HG02885 (cell line): Measurements from ENCODE around the gene SH3RF3.

Experiments
- ATAC-seq: cut with Tn5 transposase; IDR thresholded peaks from one replicate; pipeline ENCODE4 v1.9.1; 2021; ENCODE audit warnings: mild to moderate bottlenecking; ENCODE audit not compliant: unreplicated experiment, poor library complexity

Gene SH3RF3

DNA sequence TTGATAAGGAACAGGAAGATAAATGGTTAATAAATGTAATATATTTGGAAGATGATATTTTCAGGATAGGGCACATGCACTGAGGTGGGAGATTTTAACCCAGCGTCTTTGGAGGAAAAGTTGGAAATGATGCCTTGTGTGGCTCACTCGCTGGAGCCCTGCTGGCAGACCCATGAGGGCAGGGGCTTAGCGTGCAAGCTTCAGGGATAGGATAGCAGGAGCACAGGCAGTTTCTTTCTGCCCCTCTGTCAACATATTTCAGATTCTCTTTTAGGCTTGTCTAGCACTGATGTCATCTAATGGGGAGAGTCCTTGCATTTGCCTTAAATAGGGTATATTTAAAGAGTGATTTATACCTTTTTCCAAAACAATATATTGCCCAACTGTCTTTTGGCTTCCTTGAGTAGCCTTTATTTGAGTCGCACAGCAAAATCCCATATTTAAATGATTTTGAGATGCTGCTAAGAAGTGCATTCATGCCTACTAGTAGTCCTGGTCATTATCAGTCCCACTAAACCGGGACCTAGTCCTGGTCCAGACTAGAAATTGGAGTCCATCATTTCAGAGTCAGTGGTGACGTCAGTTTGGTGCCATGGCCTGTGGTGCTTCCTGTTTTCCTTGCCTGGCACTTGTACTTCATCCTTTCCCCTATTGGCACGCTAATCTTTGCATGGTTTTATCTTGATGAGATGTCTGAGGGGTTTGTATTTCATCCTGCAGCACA lies 45.8 kb downstream of the SH3RF3 start:
- ATAC-seq: no peak

DNA sequence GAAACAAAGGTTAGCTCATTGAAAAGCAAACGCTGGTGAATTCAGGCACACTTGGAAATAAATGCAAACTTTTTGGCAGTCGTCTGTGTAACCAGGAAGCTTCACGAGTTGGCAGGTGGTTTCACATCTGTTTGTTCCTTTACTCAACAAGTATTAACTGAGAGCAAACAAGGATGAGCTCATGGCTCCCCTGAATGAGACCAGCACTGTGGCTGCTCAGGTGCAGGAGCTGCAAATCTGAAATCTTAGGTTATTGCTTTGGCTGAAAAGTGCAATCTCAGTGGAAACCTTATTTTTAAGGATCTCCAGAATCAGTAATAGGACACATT lies 46.3 kb downstream of the SH3RF3 start:
- no peak for ATAC-seq

DNA sequence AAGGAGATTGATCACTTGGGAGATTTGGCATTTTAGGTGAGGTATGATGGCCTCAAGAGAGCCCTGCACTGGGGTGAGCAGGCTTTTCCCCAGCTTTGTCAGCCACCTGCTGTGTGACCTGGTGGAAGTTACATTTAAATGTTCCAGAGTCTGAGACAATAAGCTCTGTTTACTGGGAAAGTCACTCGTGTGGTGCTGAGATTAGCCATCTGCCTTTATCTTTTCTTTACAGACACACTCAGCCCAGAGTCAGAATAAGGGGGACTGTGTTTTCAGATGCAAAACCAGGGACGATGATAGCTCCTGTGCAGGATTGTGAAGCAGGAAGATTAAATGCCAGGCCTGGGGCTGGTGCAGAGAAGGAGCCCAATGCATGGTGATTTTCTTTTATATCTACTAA lies 47.9 kb downstream of the SH3RF3 start:
- ATAC-seq: no peak

DNA sequence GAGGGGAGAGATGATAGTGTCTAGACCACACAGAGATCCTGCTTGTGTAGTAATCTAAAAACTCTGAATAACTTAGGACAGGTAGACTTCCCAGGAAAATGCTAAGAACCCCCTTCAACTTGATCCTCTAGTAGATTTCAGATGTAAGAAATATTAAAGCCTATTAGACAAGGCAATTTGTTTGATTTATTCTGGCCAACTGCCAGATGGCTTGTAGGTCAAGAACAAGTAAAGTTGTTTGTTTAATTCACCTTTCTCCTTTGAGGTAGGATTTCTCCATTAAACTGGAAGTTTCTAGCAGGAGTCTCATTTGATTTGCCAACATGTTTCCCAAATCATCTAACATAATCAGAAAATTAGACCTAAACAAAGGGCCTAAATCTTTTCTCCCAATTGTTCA lies 48.6 kb downstream of the SH3RF3 start:
- no peak for ATAC-seq

DNA sequence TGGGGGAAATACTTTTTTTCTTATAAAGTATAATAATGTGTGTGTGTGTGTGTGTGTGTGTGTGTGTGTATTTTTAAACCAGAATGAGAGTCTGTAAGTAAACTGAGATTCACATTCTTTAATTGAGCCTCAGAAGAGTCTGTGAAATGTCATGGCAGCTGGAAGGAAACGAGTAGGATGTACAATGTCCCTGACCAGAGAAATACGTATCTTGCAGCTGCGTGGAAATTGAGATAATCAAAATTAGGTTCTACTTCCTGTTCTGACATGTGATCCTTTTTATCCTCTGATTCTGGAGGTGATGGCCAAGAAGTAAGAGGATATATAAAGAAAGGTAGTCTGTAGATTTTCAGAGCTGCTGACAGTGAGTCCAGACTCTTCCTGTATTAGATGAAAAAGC lies 50.0 kb downstream of the SH3RF3 start:
- ATAC-seq: no peak

DNA sequence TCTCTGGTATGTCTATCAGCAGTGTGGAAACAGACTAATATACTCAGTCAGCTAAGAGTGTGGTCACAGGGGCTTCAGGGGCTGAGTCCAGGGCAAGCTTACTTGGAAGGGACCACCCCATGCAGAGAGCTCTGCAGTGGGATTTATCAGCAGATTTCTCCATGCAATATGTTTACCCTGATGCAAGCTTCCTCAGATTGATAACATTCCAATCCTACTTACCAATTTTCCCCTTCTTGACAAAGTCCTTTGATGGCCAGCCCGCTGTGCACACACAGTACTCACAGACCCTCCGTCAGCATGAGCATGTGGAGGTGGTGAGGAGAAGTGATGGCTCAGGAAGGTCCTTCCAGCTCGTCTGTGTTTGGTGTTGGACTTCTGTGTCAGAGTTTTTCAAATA lies 51.8 kb downstream of the SH3RF3 start:
- ATAC-seq: no peak

DNA sequence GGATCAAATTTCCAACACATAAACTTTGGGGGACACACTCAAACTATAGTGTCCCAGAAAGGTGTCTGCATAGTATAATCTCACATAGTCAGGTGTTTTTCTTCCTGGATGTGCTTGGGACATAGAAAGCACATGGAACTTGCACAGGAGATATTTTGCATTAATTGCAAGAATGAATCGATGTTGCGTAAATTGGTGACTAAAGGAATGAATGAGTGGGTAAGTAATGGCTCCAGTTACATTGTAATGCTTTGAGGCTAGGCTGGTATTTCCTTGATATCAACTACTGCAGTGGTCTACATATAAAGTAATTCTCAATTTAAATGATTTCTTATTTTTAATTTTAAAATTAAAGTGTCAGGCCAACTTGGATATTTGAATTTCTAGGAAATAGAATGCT lies 53.4 kb downstream of the SH3RF3 start:
- no peak for ATAC-seq

DNA sequence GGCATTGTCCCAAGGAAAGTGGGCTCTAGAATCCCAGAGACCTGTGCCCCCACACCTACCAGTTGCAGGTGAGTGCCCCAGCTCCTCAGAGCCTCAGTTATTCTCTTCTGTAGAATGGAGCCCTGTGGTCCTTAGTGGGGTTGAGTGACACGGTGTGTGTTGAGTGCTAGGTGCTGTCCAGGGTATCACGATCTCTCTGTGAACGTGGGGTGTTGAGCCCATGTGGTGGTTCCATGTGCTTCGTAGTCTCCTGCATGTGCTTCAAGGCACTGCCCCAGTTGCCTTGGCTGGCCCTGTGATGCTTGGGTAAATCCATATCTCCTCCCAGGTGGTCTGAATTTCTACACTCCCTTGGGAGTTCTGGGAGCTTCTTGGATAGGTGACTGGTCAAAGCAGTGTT lies 54.9 kb downstream of the SH3RF3 start:
- ATAC-seq: no peak

DNA sequence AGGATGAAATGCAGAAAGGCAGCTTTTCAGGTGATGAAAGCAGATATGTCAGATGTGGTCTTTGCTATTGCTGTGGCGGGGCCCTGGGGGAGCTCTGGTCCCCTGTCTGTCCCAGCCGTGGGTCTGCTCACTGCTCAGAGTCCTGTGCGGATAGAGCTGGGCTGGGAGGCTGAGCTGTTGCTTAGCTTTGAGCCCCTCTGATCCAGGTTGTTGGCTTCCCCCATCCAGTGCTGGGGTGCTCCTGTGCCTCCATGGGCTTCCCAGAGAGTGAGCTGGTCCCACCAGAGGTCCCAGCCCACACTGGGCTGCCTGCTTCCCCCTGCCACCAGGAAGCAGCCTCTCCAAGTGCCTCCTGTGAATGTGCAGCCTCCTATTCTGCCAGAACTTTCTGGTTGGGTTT lies 55.4 kb downstream of the SH3RF3 start:
- ATAC-seq: no peak

DNA sequence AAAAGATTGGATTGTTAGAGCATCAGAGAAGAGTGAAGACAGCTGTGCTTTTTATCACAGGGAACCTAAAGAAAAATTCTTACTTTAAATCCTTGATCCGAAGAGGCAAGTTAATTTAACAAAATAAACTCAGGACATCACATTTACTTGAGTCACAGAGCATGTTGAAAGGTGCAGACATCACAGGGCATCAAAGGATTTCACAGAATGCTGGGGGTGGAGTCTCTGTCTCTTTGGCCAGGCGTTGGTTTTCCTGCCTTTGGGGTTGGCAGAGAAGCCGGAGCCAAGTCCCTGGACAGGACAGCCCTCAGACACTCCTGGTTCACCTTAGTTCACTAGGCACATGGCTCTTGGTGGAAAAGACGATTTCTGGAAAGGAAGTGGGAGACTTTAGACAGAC lies 56.3 kb downstream of the SH3RF3 start:
- no peak for ATAC-seq

DNA sequence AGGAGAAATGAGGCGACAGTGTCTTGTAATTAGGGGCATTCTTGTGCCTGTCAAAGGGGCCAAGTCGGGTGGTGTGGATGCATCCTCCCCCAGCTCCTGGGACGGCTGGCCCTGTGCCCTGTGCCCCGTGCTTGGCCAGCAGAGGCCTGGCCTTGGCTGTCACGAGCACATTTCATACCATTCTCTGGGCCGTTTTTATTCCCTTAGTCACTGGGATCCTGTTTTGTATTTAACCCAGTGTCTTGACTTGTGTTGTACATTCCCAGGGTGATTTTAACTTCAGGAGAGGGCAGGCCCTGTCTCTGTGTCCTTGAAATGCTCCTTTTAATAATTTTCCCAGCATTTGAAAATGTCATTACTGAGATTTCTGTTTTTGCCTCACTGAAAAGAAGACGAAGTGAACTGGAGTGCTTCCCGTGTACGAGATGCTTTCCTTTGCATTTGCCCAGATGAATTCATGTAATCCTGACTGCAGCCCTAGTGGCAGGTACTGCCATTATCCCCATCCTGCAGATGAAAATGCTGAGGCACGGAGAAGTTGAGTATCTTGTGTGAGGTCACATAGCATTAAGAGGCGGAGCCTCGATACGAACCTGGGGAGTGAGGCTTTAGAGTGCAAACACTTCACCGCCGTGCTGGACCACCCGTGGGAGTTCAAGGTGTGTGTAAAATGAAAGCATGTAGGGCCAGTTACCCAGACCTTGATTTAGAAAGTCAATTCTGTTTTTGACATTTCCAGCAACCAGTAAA lies 57.0 kb downstream of the SH3RF3 start:
- ATAC-seq: no peak

DNA sequence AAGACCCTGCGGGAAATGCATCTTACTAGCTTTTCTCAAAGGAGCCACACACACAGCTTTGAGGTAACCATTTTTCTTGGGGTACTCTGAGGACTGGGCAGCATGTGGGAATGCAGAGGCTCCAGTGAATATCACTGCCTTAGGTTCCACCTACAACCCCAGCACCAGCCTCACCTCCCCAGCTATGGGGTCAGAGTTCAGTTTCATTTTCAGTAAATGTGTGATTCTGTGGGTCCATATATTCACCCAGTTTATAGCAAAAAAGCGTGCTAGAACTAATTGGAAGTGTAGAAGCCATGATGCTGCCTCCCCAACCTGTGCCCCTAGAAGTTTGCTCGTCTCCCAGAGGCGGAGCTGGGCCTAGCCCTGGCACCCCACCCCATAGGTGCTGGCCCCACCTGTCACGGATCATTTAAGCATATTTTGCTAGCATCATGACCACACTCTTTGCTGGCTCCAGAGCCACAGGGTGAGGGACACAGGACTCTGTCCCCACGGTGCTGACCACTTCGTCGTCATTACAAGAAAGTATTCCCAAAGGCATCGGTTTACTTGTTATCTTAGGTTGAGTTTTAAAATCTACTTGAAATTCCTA lies 57.7 kb downstream of the SH3RF3 start:
- ATAC-seq: no peak

DNA sequence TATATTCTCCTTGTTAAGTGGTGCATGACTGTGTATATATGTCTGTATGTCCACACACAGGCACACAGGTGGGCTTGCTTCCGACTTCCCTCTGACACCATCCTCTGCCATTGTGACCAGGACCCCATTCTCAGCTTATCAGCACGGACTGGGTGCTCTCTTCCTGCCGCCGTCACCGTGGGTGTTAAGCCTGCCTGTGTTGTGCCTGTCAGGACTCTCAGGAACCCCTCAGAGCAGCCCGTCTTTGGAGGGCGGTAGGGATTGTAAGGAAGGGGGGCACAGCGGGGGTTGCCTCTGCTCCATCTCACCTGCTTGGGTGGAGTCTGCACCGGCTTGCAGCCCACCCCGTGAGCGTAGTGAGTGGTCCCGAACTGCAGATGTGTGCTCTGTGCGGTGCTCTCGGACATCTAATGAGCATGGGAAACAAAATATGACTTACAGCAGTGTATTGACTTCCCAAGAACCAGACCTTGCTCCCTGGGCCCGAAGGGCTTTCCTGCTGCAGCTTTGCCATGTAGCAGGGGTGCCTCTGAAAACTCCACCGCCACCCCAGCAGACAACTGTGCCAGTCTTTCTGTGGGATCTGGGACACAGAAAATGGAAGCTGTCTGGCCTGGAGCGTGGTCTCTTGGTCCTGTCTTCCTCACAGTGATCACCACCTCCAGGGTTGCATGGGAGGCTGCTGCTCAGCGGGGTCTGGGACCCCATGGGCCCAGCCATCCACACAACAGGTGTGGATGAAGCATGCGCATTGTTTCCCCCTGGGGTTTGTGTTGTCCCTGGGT lies 58.9 kb downstream of the SH3RF3 start:
- ATAC-seq: no peak

DNA sequence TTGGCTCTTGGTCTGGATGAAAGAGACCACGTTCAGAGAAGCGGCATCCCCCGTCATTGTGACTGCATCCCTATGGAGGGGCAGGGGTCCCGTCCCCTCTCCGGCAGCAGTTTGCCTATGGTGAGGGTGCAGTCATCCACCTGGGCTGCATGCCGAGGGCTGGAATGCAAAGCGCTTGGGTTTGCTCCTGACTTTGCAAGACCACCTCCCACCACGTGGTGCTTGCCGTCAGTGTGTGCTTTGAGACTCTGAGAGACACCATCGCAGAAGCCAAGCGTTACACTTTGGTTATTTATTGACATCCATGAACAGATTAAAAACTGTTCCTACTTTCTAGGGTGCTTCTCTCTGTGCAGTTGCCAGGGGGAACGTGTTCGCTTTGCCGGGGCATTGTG lies 59.5 kb downstream of the SH3RF3 start:
- no peak for ATAC-seq

DNA sequence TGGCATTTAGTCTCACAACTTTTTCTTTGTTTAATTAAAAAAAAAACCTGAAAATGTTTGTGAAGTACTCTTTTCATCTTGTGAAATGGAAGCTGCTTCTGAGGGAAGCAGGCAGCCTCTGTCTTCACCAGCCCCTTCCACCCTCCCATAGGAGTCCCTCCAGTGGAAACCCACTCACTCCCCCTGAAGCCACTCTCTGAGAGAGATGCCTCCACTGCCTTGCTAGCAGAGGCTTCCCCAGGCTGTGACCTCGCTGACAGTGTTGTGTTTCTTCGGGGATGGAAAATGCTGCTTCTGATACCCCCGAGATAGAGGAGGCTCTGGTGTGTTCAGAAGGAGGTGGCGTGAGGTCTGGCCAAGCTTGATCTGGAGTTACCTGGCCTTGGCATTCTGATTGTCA lies 59.9 kb downstream of the SH3RF3 start:
- no peak for ATAC-seq

DNA sequence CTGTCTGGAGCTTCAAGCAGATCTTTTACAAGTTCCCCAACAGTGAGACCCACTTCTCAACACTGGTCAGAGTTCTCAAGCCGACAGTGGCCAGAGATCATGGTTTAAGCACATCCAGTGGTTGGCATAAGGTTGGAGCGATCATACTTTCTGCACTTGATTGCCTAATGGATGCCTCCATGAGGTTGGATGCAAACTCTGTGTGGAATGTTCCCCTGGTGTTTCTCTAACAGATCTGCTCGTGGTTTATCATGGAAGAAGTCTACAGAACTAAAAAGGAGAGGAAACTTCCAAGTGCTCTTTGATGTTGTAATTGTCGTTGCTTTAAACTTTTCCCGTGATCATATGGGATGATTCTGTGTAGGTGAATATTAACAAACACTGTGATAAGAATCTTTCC lies 60.7 kb downstream of the SH3RF3 start:
- no peak for ATAC-seq

DNA sequence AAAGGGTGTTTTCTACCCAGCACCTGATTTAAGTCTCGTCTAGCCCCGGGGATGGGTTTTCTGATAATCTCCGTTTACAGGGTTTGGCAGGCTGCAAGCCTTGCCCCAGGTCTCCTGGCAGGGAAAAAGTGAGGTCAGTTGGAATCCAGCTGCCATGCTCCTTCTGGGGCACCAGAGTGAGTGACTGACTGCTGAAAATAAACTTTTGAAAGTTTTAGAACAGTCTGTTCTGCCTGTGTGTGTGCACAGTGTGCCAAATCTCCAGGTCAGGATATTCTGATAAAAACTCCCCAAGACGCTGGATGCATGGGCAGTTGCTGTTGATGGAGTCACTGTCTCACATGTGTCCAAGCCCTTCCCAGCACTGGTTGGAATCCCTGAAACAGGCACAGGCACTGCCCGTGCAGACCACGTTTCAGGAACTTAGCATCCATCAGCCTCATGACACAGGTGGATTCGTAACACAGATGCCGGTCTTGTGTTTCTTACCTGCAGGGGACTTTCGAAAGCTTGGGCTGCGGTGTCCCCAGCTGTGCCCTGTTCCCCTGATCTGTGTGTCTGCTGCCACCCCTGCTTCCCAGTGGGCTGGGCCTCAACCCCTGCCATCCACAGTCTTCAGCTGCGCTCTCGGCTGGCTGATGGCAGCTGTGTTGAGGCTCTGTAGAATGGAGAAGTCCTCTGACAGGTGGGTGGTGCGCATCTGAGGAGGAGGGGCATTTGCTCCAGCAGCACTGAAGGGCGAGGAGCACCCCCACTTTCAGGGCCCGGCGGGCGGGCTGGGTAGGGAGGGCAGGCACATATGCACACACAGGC lies 65.0 kb downstream of the SH3RF3 start:
- ATAC-seq: peak; percentile 39

DNA sequence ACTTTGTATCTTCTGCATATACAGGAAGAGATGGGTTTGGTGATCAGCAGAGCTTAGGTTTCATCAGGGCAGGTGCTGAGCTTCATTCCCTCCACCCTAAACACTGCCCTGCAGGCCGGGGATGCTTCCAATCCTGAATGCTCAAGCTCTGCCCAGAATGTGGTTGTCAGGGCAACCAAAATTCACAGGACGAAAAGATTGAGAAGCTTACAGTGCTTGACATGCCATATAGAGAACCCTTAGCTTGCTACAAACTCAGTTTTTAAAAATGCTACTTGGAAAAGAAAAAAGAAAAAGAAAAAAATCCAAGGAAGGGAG lies 65.6 kb downstream of the SH3RF3 start:
- ATAC-seq: no peak

DNA sequence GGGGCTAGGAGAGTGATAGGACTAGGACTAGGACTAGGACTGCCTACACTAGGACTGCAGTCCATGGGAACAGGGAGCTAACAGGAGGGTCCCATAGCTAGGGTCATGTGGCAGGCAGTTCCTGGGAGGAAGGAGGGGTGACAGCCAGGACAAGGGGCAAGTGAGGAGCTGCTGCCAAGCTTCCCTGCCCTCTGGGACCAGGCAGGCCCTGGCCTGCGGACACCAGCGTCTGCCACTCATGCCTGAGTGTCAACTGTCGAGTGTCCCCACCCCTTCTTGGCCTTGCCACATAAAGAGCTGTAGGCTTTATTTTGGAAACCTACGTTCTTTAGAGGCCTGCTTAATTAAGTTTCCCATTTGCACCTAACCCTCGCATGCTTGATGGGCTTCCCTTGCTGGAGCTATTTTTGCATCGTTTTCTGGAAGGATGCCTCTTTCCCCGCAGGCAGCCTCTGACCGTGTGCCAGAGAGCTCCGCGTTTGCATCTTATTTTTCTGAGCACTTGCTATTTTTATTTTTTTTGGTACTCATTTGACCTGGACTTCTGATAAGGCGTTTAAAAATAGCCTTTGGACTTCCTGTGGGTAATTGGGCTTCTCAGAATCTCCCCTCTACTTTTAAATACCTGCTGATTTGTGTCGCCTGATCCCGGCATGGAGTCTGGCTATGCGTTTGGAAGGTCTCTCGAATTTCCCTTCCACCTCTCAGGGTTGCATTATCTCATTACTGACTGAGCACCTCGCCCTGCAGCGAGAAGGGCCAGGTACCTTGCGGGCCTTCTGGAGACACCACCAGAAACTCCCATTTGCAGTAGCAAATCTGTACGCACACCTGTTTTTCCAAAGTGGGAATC lies 66.4 kb downstream of the SH3RF3 start:
- ATAC-seq: no peak
